Panc1 (cell line): Measurements from ENCODE around the gene MARK3. TPM values are rescaled to one million over a fixed set of nuclear protein-coding genes. Genes with fewer than 3 reads are reported as not detected.

Source experiments
- ATAC-seq: fragments of 200-7000 bp; cut with Tn5 transposase; 2 replicates; pipeline ENCODE4 v1.9.1; 2020; ENCODE audit warnings: mild to moderate bottlenecking, moderate library complexity
- BruUV-seq: library from RNA; stranded (reverse); fragments of 400-500 nt; replicated peaks from 2 replicates; lab custom pipeline; 2021; lab: Mats Ljungman, UMichigan
- CTCF ChIA-PET: fragments of 300-600 bp; sonication (Branson Sonifier 250); formaldehyde crosslinking; loops from one replicate; lab custom pipeline; 2022; ENCODE audit warnings: antibody characterized with exemption; lab: Charles Lee
- POLR2A ChIA-PET: fragments of 300-600 bp; sonication (Branson Sonifier 250); formaldehyde crosslinking; loops from one replicate; lab custom pipeline; 2022; ENCODE audit warnings: antibody characterized with exemption; lab: Charles Lee
- DNase-seq: peaks from one replicate; pipeline ENCODE4 v3.0.0-alpha.2; 2010; ENCODE audit warnings: low read depth, low spot score
- H3K27ac ChIP-seq: 2 replicates; pipeline ENCODE4 v1.5.1; 2011; ENCODE audit warnings: mild to moderate bottlenecking, low read length, inconsistent platforms
- H3K27me3 ChIP-seq: fragments of 200-500 bp; sonication (Bioruptor generic); 2 replicates; pipeline ENCODE4 v1.6.0; 2014; ENCODE audit warnings: low read length, inconsistent platforms; ENCODE audit not compliant: control insufficient read depth, insufficient read depth
- H3K36me3 ChIP-seq: fragments of 200-500 bp; sonication (Bioruptor generic); 2 replicates; pipeline ENCODE4 v1.5.1; 2014; ENCODE audit warnings: inconsistent platforms, mild to moderate bottlenecking, low read length, moderate library complexity; ENCODE audit not compliant: control insufficient read depth, insufficient read depth
- H3K4me1 ChIP-seq: 2 replicates; pipeline ENCODE4 v1.5.1; 2011; ENCODE audit warnings: inconsistent platforms, mild to moderate bottlenecking, low read length, moderate library complexity; ENCODE audit not compliant: control insufficient read depth, insufficient read depth
- H3K4me3 ChIP-seq, 2 experiments: 2 replicates each; pipeline ENCODE4 v1.5.1; 2011 to 2012; ENCODE audit warnings: low read depth in 2 of 2, low read length in 2 of 2, mild to moderate bottlenecking in 2 of 2, inconsistent platforms in 1 of 2, moderate library complexity in 1 of 2
- H3K9me3 ChIP-seq: fragments of 200-500 bp; sonication (Bioruptor generic); 2 replicates; pipeline ENCODE4 v1.5.1; 2014; ENCODE audit warnings: low read depth, mild to moderate bottlenecking, inconsistent platforms, low read length, moderate library complexity; ENCODE audit not compliant: control insufficient read depth, insufficient read depth
- POLR2AphosphoS5 ChIP-seq: IDR thresholded peaks from 2 replicates; pipeline ENCODE4 v1.6.1; 2012; ENCODE audit warnings: mild to moderate bottlenecking, low read depth, low read length, moderate library complexity
- SIN3A ChIP-seq: IDR thresholded peaks from 2 replicates; pipeline ENCODE4 v1.6.1; 2012; ENCODE audit warnings: low read depth, mild to moderate bottlenecking, low read length, moderate library complexity, borderline replicate concordance; ENCODE audit not compliant: insufficient read depth
- TCF7L2 ChIP-seq: IDR thresholded peaks from 2 replicates; pipeline ENCODE4 v1.6.1; 2011; ENCODE audit warnings: mild to moderate bottlenecking, low read depth, low read length, inconsistent platforms
- in situ Hi-C: cut with HindIII; loops from 2 replicates; pipeline ENCODE4 v1.10.0; 2016; ENCODE audit warnings: low sequenced_read_pairs, low pct_unique_long_range_greater_than_20kb
- intact Hi-C: fragments of 100-400 bp; cut with micrococcal nuclease; formaldehyde crosslinking; loops from one replicate; pipeline ENCODE4 v1.10.0; 2022; ENCODE audit not compliant: unreplicated experiment
- total RNA-seq: library from RNA; stranded (reverse); gene quantifications from one replicate; pipeline ENCODE4 v1.2.1, GENCODE V29; 2021; ENCODE audit not compliant: unreplicated experiment
- TF ChIP-seq, protein P1 (sequence below): fragments of 450-650 bp; IDR thresholded peaks from 2 replicates; pipeline ENCODE4 v1.5.1; 2017; ENCODE audit warnings: mild to moderate bottlenecking
- TF ChIP-seq, protein P2 (sequence below), 2 experiments: IDR thresholded peaks; 2 replicates each; pipeline ENCODE4 v1.6.1; 2011 to 2012; ENCODE audit warnings: low read depth in 2 of 2, control low read depth in 1 of 2, low read length in 1 of 2, mild to moderate bottlenecking in 1 of 2, moderate library complexity in 1 of 2; ENCODE audit not compliant: insufficient read depth in 1 of 2

Gene MARK3
- total RNA-seq, 1 experiment from 2014 or later, result 56.1 TPM

DNA sequence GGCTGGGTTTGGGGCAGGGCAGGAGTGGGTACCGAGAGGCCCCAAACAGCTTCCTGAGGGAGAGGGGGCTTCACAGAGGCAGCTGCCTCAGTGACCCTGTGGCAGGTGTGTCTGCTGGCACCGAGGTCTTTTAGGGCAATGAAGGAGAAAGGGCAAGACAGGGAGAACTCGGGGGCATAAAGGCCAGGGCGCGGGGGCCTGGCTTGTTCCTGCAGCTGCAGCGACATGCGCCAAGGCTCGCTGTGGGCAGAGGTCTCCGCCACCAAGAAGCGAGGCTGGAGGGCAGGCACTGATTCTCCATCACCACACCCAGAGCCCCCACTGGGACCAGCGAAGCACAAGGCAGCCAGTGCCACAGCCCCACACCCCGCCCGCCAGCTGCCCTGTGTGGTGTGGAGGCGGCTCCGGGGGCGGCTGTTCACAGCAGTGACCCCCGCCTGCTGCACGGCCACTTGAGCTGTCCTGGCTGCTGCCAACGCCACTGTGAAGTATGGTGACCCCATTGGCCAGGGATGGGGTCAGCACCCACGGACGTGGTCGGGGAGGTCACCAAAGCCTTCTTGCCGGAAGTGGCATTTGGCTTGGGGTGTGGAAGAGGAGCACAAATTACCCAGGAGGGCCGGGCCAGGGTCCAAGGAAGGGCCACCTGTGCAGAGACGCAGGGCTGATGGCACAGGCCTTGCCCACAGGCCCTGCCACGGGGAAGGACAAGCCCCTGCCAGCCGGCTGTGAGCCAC lies 160.9 kb downstream of the MARK3 start:
- no peaks in the 10 kb centered on the region for H3K27me3 ChIP-seq
- DNase-seq, result no peak
- ATAC-seq, result no peak
- no TSS peak for BruUV-seq
- in situ Hi-C loops (no loop called here), intact Hi-C loops (no loop called here)
- peaks cover 45% of the 10 kb centered on the region for H3K4me1 ChIP-seq
- H3K4me3 ChIP-seq, result no peak overlapping the region
- no peaks in the 10 kb centered on the region for H3K36me3 ChIP-seq
- CTCF ChIA-PET, result interaction anchor here (2.7 kb wide), 1 partner anchor 27 kb away, joined by 13 read pairs; no protein-coding TSS in a partner anchor
- no peaks in the 10 kb centered on the region for H3K9me3 ChIP-seq
- TF ChIP-seq, protein P1, sequence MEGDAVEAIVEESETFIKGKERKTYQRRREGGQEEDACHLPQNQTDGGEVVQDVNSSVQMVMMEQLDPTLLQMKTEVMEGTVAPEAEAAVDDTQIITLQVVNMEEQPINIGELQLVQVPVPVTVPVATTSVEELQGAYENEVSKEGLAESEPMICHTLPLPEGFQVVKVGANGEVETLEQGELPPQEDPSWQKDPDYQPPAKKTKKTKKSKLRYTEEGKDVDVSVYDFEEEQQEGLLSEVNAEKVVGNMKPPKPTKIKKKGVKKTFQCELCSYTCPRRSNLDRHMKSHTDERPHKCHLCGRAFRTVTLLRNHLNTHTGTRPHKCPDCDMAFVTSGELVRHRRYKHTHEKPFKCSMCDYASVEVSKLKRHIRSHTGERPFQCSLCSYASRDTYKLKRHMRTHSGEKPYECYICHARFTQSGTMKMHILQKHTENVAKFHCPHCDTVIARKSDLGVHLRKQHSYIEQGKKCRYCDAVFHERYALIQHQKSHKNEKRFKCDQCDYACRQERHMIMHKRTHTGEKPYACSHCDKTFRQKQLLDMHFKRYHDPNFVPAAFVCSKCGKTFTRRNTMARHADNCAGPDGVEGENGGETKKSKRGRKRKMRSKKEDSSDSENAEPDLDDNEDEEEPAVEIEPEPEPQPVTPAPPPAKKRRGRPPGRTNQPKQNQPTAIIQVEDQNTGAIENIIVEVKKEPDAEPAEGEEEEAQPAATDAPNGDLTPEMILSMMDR, result no peak
- TF ChIP-seq, protein P2, sequence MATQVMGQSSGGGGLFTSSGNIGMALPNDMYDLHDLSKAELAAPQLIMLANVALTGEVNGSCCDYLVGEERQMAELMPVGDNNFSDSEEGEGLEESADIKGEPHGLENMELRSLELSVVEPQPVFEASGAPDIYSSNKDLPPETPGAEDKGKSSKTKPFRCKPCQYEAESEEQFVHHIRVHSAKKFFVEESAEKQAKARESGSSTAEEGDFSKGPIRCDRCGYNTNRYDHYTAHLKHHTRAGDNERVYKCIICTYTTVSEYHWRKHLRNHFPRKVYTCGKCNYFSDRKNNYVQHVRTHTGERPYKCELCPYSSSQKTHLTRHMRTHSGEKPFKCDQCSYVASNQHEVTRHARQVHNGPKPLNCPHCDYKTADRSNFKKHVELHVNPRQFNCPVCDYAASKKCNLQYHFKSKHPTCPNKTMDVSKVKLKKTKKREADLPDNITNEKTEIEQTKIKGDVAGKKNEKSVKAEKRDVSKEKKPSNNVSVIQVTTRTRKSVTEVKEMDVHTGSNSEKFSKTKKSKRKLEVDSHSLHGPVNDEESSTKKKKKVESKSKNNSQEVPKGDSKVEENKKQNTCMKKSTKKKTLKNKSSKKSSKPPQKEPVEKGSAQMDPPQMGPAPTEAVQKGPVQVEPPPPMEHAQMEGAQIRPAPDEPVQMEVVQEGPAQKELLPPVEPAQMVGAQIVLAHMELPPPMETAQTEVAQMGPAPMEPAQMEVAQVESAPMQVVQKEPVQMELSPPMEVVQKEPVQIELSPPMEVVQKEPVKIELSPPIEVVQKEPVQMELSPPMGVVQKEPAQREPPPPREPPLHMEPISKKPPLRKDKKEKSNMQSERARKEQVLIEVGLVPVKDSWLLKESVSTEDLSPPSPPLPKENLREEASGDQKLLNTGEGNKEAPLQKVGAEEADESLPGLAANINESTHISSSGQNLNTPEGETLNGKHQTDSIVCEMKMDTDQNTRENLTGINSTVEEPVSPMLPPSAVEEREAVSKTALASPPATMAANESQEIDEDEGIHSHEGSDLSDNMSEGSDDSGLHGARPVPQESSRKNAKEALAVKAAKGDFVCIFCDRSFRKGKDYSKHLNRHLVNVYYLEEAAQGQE (IDR thresholded peaks at IDR 0.05; ENCODE audit: insufficient read depth in 1 of 2, low read depth in 2 of 2, low read length in 1 of 2), result no peak
- TF ChIP-seq TCF7L2 (no peak), POLR2AphosphoS5 (no peak), SIN3A (no peak)
- no peak overlapping the region for H3K27ac ChIP-seq
- POLR2A ChIA-PET, result no interaction called here

DNA sequence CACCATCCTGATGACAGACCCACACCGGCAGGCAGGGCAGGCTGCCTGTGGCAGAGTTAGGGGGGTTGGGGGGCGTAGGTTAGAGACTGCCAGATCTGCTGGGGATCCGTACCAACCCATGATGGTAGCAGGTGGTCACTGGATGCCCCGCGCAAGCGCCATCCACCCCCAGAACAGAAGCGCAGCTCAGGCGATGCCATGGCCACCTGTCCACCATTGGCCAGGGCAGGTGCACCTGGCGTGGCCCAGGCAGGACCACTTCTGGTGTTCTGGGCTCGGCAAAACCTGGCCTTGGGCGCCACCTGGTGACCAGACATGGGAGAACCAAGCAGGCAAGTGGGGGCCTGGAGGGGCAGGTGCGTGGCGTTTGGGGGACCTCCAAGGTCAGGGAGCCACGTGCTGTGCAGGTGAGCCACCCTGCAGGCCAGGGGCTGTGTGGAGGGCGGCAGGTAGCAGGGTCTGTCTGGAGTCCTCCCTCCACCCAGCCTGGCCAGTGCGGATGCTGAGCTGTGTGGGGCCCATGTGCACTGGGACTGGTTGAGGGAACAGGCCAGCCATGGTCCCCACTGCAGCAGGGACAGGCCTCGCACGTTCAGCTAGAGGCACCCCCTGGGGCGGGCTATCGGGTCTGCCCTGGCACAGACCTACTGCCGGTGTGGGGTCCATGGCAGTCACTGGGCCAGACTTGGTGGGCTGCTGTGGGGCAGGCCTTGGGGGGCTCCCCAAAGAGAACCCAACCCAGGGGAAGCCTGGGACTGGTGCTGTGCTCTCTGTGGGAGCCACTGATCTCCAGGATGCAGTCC lies 161.6 kb downstream of the MARK3 start:
- CTCF ChIA-PET, result interaction anchor here (0.5 to 2.7 kb wide), 3 partner anchors 26 to 1349 kb away, joined by 3 to 13 read pairs (median 3); no protein-coding TSS in a partner anchor
- DNase-seq (no peak), ATAC-seq (peak; percentile 56)
- H3K27ac ChIP-seq, result no peak overlapping the region
- peaks cover 38% of the 10 kb centered on the region for H3K4me1 ChIP-seq
- intact Hi-C loops (no loop called here), in situ Hi-C loops (no loop called here)
- BruUV-seq, result no TSS peak
- POLR2A ChIA-PET, result no interaction called here
- H3K9me3 ChIP-seq, result no peaks in the 10 kb centered on the region
- H3K36me3 ChIP-seq, result no peaks in the 10 kb centered on the region
- no peaks in the 10 kb centered on the region for H3K27me3 ChIP-seq
- no peak for TF ChIP-seq SIN3A
- TF ChIP-seq, protein P1, result peak; percentile 87
- H3K4me3 ChIP-seq, result no peak overlapping the region
